HUDEP-2 (cell line): ENCODE results near the gene STX2.

ENCODE experiments used
- DNase-seq, 76 experiments: peaks; one replicate each; lab custom pipeline; 2025; ENCODE audit not compliant: unreplicated experiment in 76 of 76; lab: John Stamatoyannopoulos, UW

STX2 gene

DNA sequence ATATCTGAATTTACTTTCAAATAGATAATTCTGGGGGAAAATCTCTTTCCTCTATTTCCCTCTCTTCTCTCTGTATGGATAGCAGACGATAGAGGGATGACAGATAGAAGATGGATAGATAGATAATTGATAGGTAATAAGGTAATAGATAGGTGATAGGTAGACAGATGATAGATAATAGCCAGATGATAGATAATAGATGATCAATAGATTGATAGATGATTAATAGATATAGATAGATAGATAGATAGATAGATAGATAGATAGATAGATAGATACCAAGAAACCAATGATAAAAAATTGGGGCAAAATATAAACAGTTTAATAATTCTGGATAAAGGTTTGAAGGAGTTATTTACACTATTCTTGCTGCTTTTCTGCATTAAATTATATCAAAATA is 96.3 kb downstream of the STX2 start:
- no peak for DNase-seq

DNA sequence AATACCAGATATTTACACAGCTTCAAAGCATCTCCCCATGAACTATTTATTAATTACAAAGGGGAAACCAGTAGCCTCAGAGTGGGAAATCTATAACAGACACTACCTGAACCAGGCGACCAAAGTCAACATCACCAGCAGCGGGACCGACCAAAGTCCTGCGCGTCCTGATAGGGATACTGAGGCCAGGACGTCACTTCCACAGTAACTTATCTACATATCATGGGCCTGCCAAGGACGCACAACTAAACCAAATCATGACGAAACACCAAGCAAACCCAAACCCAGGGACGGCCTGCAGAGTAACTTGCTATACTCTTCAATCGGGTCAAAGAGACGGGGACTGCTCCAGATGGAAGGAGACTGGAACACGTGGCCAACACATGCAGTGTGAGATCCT is 96.9 kb downstream of the STX2 start:
- no peak for DNase-seq
